ENCODE measurements around the gene WASF3.

DNA sequence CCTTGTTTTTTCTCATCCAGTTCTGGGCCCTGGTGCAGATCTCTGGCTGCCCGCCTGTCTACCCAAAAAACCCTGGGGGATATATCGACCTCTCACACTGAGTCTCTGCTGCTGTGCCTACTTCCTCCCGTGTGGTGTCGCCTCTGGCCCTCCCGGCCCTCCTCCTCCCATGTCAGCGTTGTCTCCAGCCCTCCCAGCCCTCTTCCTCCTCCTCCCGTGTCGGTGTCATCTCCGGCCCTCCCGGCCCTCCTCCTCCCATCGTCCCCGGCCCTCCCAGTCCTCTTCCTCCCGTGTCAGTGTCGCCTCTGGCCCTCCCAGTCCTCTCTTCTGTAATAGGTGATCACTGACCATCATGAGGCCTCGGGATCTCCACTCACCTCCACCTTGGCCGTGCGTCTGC, 121.3 kb downstream of the WASF3 start:
- TF ChIP-seq, protein P1, sequence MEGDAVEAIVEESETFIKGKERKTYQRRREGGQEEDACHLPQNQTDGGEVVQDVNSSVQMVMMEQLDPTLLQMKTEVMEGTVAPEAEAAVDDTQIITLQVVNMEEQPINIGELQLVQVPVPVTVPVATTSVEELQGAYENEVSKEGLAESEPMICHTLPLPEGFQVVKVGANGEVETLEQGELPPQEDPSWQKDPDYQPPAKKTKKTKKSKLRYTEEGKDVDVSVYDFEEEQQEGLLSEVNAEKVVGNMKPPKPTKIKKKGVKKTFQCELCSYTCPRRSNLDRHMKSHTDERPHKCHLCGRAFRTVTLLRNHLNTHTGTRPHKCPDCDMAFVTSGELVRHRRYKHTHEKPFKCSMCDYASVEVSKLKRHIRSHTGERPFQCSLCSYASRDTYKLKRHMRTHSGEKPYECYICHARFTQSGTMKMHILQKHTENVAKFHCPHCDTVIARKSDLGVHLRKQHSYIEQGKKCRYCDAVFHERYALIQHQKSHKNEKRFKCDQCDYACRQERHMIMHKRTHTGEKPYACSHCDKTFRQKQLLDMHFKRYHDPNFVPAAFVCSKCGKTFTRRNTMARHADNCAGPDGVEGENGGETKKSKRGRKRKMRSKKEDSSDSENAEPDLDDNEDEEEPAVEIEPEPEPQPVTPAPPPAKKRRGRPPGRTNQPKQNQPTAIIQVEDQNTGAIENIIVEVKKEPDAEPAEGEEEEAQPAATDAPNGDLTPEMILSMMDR (IDR thresholded peaks at IDR 0.05 in 4 of 5, conservative IDR thresholded peaks at IDR 0.05 in 1 of 5): no peak
- no peak for TF ChIP-seq POLR2A (IDR thresholded peaks at IDR 0.05)

All from gastrocnemius medialis (tissue), 4 donors.